Bone marrow (tissue), 2 donors: ENCODE results near the gene MAP3K9.

Source experiments
- DNase-seq, 2 donors: peaks; one replicate each; lab custom pipeline; 2025; lab: John Stamatoyannopoulos, UW

Gene MAP3K9

GRCh38 chr14:70821584-70822529 lies 12.5 kb upstream of the MAP3K9 start:
- DNase-seq: peak in 1 of 2 donors; percentile 30

GRCh38 chr14:70816525-70816924 lies 7.2 kb upstream of the MAP3K9 start:
- no peak for DNase-seq

GRCh38 chr14:70814466-70814865 lies 5.2 kb upstream of the MAP3K9 start:
- DNase-seq: no peak

DNA sequence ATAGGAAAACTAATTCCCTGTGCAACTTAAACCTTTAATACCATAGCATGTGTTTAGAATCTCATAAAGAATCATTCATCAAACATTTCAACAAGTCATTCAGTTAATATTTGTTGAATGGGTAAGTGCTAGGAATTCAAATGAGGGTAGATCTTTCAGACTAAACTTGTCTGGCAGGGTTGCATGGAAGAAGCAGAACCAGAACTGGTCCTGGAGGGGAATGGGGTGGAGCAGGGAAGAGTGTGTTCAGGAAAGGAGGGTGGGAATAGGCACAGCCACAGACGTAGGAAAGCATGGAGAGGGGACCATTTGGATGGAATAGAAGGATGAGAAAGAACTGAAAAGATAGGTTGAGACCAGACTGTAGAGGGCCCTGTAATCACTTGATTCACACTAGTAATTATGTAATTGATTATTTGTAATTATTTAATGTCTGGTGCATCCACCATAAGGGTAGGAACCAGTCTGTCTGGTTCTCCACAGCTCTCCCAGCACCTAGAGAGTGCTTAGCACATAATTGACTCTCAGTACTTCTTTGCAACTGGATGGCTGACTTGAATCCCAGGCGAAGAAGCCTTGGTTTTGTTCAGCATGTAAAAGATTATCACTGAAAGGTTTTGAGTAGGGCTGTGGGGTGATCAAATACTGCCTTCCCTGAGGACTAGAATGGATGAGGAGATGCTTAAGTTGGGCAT lies 3.0 kb upstream of the MAP3K9 start:
- DNase-seq: no peak

DNA sequence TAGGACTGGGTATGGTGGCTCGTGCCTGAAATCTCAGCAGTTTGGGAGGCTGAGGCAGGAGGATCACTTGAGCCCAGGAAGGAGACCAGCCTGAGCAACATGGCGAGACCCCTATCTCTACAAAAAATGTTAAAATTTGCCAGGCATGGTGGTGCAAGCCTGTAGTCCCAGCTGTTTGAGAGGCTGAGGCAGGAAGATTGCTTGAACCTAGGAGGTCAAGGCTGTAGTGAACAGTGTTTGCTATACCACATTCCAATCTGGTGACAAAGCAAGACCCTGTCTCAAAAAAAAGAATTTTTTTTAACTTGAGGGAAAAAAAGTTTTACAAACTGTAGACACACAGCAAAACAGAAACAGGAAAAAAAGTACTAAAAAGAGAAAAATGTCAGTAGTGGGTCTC lies 2.3 kb upstream of the MAP3K9 start:
- DNase-seq: no peak

- DNase-seq: no peak
Observed at GRCh38 chr14:70811050-70811449, 1.7 kb upstream of the MAP3K9 start.

GRCh38 chr14:70810621-70811020 lies 1.3 kb upstream of the MAP3K9 start:
- no peak for DNase-seq

- no peak for DNase-seq
Observed at GRCh38 chr14:70808416-70809224, 693 bp downstream of the MAP3K9 start.

DNA sequence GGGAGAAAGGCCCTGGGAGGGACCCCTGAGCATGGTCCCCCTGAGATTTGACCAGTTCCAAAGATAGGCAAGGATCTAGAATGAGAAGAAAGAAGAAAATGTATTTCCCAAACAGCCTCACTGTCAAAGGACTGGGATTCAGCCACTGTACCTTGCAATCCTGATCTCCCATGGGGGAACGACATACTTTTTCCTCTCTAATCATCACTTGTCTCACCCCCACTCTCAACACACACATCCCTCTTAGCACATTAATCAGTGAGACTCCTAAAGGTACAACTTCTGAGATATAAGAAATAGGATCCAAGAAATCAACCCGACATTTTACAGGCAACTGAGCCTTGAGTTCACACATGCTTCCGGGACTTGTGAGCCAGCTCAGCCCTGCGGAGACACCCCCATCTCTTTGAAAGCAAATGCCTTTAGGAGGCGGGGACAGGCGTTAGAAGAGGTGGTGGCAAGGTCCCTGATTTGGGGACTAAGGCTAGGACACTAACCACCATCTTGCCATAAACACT lies 1.4 kb downstream of the MAP3K9 start:
- no peak for DNase-seq

DNA sequence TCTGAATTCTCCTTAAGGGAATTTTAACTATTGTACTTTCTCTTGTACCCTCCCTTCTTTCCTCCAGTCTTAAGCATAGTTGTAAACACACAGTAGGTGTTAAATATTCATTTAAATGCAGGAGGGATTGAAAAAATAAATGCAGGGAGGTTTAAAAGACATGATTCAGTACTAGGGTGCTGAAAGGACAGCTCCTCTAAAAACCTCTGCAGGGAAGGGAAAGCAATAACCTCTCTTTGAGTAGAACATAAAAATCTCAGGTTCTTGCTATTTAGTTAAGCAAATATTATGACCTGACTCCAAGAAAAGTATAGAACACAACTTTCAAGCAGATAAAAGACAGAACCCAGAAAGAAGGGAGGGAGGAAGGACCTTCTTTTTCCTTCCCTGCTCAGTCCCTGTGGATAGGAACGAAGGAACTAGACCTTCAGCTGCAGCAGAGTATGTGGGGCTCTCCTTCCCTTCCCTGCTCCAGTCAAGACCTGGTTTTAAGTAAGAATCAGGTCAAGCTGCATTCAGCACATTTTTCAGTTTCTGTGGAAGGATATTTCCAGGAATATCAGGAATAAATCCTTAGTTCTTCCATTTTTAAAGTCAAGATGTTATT lies 4.7 kb downstream of the MAP3K9 start:
- DNase-seq: no peak

GRCh38 chr14:70803321-70804310 lies 5.7 kb downstream of the MAP3K9 start:
- peak in 1 of 2 donors; percentile 14 for DNase-seq

DNA sequence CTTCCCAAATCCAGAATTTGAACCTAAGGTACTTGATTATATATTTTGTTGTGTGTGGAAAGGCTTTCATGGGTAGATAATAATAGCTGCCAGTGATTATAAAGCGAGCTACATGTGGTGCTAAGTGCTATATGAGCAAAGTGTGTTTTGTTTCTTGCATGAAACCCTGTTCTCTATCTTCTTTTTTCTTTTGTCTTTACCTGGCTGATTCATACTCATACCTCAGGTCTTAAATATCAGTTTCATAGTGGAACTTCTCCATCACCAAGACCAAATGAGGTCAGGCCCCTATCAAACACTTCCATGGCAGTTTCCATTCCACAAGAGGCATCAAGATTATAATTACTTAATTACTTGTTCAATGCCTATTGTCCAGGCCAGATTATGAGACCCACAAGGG lies 6.9 kb downstream of the MAP3K9 start:
- no peak for DNase-seq

GRCh38 chr14:70801836-70802235 lies 7.5 kb downstream of the MAP3K9 start:
- DNase-seq: no peak

GRCh38 chr14:70796551-70796950 lies 12.8 kb downstream of the MAP3K9 start:
- DNase-seq: no peak

DNA sequence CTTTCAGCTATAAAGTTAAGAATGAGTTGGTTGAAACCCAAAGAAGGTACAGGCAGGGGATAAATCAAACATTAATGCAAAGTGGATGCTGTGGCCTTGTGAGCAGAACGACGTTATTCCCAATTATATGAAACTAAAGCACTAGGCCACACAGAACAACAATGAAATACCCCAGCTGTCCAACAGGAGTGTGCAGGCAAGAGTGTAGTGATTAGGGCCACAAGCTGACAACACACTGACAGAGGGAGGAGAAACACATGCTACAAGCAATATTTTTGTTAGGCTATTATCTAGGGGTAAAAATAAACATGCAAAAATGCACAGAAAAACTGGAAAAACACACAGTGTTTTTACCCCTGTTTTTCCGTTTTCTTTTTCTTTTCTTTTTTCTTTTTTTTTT lies 15.0 kb downstream of the MAP3K9 start:
- DNase-seq: no peak

GRCh38 chr14:70793637-70794036 lies 15.7 kb downstream of the MAP3K9 start:
- DNase-seq: no peak

GRCh38 chr14:70792939-70793338 lies 16.4 kb downstream of the MAP3K9 start:
- no peak for DNase-seq

DNA sequence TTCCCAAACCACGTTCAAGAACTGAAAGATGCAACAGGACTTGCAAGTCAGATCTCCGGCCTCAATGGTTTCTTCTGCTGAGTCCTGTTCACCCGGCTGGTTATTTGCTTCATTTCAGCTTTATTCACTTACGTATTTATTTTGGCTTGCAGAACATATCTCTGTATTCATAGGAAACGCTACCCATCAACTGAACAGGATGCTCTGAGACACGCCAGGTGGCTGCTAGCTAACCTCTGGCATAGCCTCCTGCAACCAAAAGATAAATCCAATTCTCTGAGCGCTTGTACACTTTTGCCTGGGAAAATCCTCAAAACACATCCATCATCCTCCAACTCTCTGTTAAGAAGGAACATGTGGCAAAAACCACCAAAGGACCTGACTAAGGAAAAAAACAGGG lies 17.3 kb downstream of the MAP3K9 start:
- no peak for DNase-seq

DNA sequence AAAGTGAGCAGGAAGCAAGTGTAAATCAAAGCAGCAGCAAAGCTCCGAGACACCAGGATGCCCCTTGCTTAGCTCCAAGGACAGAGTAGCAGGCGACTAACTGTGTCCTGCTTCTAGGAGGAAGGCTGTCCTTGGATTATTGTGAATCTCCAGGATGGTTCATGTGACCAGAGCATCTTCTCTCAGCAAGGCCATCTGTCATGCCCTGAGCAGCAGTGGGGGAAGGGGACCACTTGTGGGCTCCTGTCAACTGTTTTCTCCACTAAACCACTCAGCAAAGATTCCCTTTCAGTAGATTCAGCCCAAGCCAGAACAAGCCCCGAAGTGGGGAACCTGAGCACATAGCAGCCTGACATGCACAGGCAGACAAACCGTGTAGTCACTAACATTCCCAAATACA lies 19.4 kb downstream of the MAP3K9 start:
- no peak for DNase-seq

DNA sequence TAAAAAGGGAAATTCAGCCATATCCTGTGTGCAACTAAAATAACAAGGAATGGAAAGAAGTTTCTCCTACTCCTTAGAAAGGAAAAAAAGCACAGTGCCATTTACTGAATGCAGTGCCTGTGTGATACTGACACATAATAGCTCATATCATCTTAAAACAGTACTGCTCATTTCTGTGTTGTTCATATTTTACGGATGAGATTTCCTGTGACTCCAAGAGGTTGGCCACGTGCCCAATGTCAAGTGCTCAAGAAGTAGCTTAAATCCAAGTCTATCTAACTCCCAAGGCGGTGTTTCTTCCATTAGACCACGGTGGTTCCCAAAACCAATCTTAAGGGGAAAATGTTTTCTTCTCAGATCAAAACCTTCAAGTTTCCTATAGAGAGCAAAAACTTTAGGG lies 20.0 kb downstream of the MAP3K9 start:
- DNase-seq: no peak

DNA sequence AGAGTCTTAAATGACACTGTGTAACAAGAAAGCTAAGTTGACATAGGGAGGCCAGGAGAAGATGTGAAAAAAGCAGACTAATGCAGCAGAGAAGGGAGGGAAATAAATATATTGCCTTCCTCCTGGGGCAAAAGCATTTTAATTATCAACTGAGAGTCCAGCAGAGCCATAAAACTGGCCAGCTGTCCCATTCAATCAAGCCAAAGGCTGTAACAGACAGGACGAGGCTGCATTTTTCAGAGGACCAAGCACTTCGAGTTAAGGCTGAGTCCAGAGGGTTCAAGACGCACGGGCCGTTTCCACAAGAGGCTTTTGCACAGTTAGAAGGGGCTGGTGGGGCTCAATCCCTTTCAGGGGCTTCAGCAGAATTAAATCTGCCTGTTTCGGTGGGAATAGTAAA lies 20.4 kb downstream of the MAP3K9 start:
- DNase-seq: no peak
